Liver (tissue), 3 donors: ENCODE results near the gene GPRC5A.

ENCODE experiments used
- TAF1 ChIP-seq: conservative IDR thresholded peaks from 2 replicates; pipeline ENCODE4 v1.6.1; 2016; ENCODE audit warnings: antibody characterized with exemption, mild to moderate bottlenecking
- YY1 ChIP-seq: IDR thresholded peaks from 2 replicates; pipeline ENCODE4 v1.6.1; 2016; ENCODE audit warnings: antibody characterized with exemption, mild to moderate bottlenecking
- TF ChIP-seq, protein P1 (sequence below): fragments of 150-350 bp; IDR thresholded peaks from 2 replicates; pipeline ENCODE4 v1.5.1; 2017; ENCODE audit warnings: improper control_type of control experiment, low read depth, low read length; ENCODE audit not compliant: missing input control
- donor health status: healthy.
- donor health status: healthy.

DNA sequence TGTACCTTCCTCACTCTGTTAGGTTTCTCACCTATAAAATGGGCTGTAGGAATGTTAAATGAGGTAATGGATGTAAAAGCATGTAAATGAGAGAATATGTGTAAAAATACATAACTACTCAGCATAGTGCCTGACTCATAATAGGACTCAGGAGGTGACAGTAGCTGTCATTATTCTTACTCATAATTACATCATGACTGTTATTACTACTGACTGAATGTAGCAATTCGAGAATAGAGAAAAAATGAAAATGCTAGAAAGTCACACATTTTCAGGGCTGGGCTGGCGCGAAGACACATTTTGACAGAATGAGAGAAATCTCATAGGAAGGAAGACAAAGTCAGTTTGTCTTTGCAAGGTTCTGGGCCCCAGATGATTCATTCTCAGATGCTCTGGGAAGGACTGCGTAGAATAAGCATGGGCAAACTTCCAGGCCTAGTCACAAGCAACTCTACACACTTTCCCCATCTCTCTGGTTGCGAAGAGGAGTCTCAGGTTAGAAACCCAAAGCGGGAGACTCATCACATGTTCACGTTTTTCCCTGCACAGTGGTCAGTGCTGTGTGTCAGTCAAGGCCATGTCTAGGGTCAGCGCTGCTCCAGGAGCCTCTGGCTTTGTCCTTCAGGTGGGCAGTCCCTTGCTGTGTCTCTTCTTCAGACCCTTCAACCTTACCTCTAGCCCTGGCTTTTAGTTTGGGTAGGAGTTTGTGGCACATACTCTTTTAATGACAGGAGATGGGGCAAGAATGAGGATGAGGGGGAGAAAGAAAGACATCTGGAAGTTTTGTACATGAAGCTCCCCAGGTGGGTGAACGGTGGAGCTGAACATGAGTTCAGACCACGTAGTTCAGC, 8.4 kb downstream of the GPRC5A start:
- TF ChIP-seq, protein P1, sequence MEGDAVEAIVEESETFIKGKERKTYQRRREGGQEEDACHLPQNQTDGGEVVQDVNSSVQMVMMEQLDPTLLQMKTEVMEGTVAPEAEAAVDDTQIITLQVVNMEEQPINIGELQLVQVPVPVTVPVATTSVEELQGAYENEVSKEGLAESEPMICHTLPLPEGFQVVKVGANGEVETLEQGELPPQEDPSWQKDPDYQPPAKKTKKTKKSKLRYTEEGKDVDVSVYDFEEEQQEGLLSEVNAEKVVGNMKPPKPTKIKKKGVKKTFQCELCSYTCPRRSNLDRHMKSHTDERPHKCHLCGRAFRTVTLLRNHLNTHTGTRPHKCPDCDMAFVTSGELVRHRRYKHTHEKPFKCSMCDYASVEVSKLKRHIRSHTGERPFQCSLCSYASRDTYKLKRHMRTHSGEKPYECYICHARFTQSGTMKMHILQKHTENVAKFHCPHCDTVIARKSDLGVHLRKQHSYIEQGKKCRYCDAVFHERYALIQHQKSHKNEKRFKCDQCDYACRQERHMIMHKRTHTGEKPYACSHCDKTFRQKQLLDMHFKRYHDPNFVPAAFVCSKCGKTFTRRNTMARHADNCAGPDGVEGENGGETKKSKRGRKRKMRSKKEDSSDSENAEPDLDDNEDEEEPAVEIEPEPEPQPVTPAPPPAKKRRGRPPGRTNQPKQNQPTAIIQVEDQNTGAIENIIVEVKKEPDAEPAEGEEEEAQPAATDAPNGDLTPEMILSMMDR: no peak
- TF ChIP-seq TAF1 (no peak), YY1 (no peak)
